Testis (tissue), 3 donors: ENCODE data around the gene ZXDC. TPM values are rescaled to one million over a fixed set of nuclear protein-coding genes. Genes with fewer than 3 reads are reported as not detected.

Experiments used
- DNase-seq: peaks from one replicate; pipeline ENCODE4 v3.0.0-alpha.2; 2019
- H3K27ac ChIP-seq, 2 donors: fragments of 200-600 bp; sonication (generic); one replicate each; pipeline ENCODE4 v1.5.1; 2019
- H3K27me3 ChIP-seq: fragments of 200-600 bp; sonication (generic); one replicate; pipeline ENCODE4 v1.5.1; 2019
- H3K36me3 ChIP-seq: fragments of 200-600 bp; sonication (generic); one replicate; pipeline ENCODE4 v1.5.1; 2017; ENCODE audit warnings: low read depth; ENCODE audit errors: missing control alignments
- H3K4me1 ChIP-seq: fragments of 200-600 bp; sonication (generic); one replicate; pipeline ENCODE4 v1.5.1; 2019
- H3K4me3 ChIP-seq, 2 donors: fragments of 200-600 bp; sonication (generic); one replicate each; pipeline ENCODE4 v1.5.1; 2017 to 2019
- H3K9me3 ChIP-seq: fragments of 200-600 bp; sonication (generic); one replicate; pipeline ENCODE4 v1.5.1; 2017
- POLR2A ChIP-seq: fragments of 450-650 bp; IDR thresholded peaks from one replicate; pipeline ENCODE4 v1.6.1; 2017; ENCODE audit warnings: antibody characterized with exemption, mild to moderate bottlenecking, moderate library complexity
- WGBS, 2 donors: methylation state at CpG; one replicate each; pipeline ENCODE4 v1.1.5; 2018; 5-methylcytosine and 5-hydroxymethylcytosine counted together
- intact Hi-C: fragments of 100-400 bp; cut with DNase I; formaldehyde crosslinking; loops from one replicate; pipeline ENCODE4 v1.15.1; 2023; ENCODE audit warnings: low total_unique reads
- polyA plus RNA-seq: library from polyadenylated mRNA; stranded (reverse); fragments of 350-450 nt; fragmentation: Illumina TruSeq; extraction: RNeasy Lipid Tissue Mini Kit (QIAGEN cat#74804); gene quantifications from one replicate; pipeline ENCODE4 v1.2.3, GENCODE V29; 2014; ENCODE audit warnings: low read depth, low replicate concordance; ENCODE audit not compliant: insufficient read depth
- total RNA-seq, 2 donors: library from RNA; depleted of rRNA; stranded (reverse); fragments of >200 nt; gene quantifications; one replicate each; pipeline ENCODE4 v1.2.3, GENCODE V29; 2016
- TF ChIP-seq, protein P1 (sequence below), 3 experiments: fragments of 450-650 bp in 2 of 3; fragments of 200-600 bp in 1 of 3; sonication (generic) in 1 of 3; IDR thresholded peaks; one replicate each; pipeline ENCODE4 v1.5.1; 2016 to 2019; ENCODE audit warnings: antibody characterized with exemption in 3 of 3, mild to moderate bottlenecking in 2 of 3, moderate library complexity in 1 of 3

The ZXDC gene
- total and polyA plus RNA-seq, 3 donors from 2014 or later = 25.6 to 80.3 (median 78.9) TPM

DNA sequence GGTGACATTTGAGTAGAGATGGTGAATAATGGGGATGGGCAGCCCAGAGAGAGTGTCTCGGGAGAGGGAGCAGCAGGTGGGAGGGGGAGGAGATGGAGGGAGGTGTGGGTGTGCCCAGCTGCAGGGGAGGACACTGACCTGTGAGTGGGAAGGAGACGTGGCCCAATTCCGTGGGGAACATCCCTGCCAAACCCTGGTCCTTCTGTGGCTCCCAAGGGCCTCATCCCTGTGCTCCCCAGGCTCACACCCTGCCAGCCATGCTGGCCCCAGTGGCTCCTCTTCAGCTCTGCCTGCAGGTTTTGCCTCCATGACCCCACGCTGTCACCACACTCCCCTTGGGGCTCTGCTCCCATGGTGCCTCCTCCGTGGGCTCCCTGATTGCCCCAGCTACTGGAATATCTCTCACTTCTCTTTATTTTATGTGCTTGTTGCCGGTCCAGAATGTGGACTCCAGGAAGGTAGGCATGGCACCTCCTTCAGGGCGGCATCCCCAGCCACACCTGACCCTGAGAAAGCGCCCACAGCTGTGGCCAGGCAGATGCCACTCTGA, 74.0 kb downstream of the ZXDC start:
- H3K27ac ChIP-seq = no peak overlapping the region
- no peak for TF ChIP-seq POLR2A
- TF ChIP-seq, protein P1, sequence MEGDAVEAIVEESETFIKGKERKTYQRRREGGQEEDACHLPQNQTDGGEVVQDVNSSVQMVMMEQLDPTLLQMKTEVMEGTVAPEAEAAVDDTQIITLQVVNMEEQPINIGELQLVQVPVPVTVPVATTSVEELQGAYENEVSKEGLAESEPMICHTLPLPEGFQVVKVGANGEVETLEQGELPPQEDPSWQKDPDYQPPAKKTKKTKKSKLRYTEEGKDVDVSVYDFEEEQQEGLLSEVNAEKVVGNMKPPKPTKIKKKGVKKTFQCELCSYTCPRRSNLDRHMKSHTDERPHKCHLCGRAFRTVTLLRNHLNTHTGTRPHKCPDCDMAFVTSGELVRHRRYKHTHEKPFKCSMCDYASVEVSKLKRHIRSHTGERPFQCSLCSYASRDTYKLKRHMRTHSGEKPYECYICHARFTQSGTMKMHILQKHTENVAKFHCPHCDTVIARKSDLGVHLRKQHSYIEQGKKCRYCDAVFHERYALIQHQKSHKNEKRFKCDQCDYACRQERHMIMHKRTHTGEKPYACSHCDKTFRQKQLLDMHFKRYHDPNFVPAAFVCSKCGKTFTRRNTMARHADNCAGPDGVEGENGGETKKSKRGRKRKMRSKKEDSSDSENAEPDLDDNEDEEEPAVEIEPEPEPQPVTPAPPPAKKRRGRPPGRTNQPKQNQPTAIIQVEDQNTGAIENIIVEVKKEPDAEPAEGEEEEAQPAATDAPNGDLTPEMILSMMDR (IDR thresholded peaks at IDR 0.05) = no peak
- H3K4me3 ChIP-seq = no peak overlapping the region
- no peaks in the 10 kb centered on the region for H3K4me1 ChIP-seq
- intact Hi-C loops = no loop called here
- H3K27me3 ChIP-seq = no peaks in the 10 kb centered on the region
- no peak for DNase-seq
- no peaks in the 10 kb centered on the region for H3K36me3 ChIP-seq
- 70 to 73% methylated on average over 8 of the region's 8 CpGs for WGBS, 2 donors
- H3K9me3 ChIP-seq = no peaks in the 10 kb centered on the region

DNA sequence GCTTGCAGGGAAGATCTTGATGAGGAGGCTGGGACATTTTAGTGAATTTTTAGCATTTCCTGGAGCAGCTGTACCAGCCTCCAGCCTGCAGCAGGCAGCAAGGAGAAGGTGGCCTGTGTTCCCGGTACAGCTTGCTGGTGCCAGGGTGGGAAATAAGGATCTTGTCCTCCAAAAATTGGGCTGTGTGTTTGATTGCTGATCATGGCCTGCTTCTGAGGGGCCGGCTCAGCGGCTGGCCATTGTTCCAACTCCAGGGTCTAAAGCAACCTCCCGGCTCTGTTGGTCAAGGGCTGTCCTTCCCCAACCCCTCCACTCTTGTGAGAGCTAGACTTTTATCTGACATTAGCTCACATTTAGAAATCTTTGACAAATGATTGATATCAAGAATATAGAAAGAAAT, 75.9 kb downstream of the ZXDC start:
- no peak for DNase-seq
- WGBS, 2 donors = 96 to 97% methylated on average over 4 of the region's 4 CpGs
- Histone ChIP-seq H3K4me1 (no peaks in the 10 kb centered on the region), H3K9me3 (no peaks in the 10 kb centered on the region), H3K36me3 (no peaks in the 10 kb centered on the region), H3K27ac (no peak overlapping the region), H3K4me3 (no peak overlapping the region), H3K27me3 (no peaks in the 10 kb centered on the region)
- intact Hi-C loops = loop anchor here (10.0 kb wide), 2 partner anchors 135 to 265 kb away; no protein-coding TSS in a partner anchor
- TF ChIP-seq, protein P1 (IDR thresholded peaks at IDR 0.05) = no peak
- TF ChIP-seq POLR2A = no peak

GRCh38 chr3:126399351-126399735, 76.3 kb downstream of the ZXDC start:
- H3K4me1 ChIP-seq = no peaks in the 10 kb centered on the region
- H3K36me3 ChIP-seq = no peaks in the 10 kb centered on the region
- WGBS, 2 donors = 83 to 84% methylated on average over 1 of the region's 1 CpG
- no peak overlapping the region for H3K4me3 ChIP-seq
- TF ChIP-seq POLR2A = no peak
- TF ChIP-seq, protein P1 (IDR thresholded peaks at IDR 0.05) = no peak
- intact Hi-C loops = loop anchor here (10.0 kb wide), 2 partner anchors 135 to 265 kb away; no protein-coding TSS in a partner anchor
- no peak overlapping the region for H3K27ac ChIP-seq
- no peaks in the 10 kb centered on the region for H3K27me3 ChIP-seq
- H3K9me3 ChIP-seq = no peaks in the 10 kb centered on the region
- DNase-seq = no peak

- Histone ChIP-seq H3K36me3 (no peaks in the 10 kb centered on the region), H3K4me3 (no peak overlapping the region), H3K27me3 (no peaks in the 10 kb centered on the region), H3K9me3 (no peaks in the 10 kb centered on the region), H3K27ac (no peak overlapping the region), H3K4me1 (no peaks in the 10 kb centered on the region)
- TF ChIP-seq, protein P1 (IDR thresholded peaks at IDR 0.05) = no peak
- TF ChIP-seq POLR2A = no peak
- DNase-seq = no peak
- 87 to 91% methylated on average over 7 to 14 of the region's 14 CpGs for WGBS, 2 donors
- intact Hi-C loops = loop anchor here (10.0 kb wide), 2 partner anchors 134 to 264 kb away; no protein-coding TSS in a partner anchor
These were observed 77.0 kb downstream of the ZXDC start for GRCh38 chr3:126398423-126399350.
